DMS 273 treated with DMSO at 0.1 percent for 48 hours (cell line): ENCODE measurements around the gene PAPSS1.
"Not testable (repeated sequence)": the region's sequence is repeated elsewhere in the genome, so short reads cannot be mapped to it uniquely, and the experiment has no call there.

Source experiments
- DNase-seq: peaks from one replicate; lab custom pipeline; 2025; lab: John Stamatoyannopoulos, UW

The PAPSS1 gene

DNA sequence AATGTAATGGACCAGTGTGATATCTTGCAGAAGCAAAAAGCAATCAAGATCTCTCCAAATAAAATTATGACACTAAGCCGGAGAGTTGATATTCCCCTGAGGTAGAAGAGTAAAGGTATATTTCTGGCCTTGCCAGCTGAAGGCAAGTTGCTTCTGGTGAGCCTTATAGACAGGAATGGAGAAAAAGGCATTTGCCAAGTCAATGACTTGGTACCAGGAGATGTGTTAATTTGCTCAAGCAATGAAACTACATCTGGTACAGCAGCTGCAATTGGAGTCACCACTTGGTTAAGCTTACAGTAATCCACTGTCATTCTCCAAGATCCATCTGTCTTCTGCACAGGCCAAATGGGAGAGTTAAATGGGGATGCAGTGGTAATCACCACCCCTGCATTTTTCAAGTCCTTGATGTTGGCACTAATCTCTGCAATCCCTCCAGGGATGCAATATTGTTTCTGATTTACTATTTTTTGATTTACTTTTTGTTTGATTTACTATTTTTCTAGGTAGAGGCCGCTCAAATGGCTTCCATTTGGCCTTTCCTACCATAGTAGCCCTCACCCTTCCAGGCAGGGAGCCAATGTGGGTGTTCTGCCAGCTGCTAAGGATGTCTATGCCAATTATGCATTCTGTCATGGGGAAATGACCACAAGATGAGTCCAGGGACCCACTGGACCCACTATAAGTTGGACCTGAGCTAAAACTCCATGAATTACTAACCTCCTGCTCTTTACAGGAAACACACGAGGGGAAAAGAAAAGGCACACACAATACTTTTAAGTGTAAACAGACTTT is 6.3 kb upstream of the PAPSS1 start:
- peak; percentile 81 for DNase-seq

DNA sequence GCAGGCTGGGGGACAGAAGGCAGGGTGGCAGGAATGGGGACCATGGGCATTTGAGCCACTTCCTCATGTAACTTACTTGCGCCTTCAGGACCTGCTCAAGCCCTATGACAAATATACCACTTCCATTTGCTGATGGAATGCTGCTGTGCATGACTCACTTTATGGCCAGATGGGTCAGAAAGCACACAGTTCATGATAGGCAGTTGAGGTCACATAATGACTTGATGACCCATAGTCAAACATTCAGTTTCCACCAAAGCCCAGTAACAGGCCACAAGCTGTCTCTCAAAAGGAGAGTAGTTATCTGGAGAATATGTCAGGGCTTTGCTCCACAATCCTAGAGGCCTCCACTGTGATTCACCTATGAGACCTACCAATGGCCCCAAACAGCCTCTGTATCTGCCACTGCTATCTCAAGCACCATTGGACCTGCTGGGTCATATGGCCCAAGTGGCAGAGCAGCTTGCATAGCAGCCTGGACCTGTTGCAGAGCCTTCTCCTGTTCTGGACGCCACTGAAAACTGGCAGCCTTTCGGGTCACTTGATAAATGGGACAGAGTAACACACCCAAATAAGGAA is 5.3 kb upstream of the PAPSS1 start:
- DNase-seq: no peak

DNA sequence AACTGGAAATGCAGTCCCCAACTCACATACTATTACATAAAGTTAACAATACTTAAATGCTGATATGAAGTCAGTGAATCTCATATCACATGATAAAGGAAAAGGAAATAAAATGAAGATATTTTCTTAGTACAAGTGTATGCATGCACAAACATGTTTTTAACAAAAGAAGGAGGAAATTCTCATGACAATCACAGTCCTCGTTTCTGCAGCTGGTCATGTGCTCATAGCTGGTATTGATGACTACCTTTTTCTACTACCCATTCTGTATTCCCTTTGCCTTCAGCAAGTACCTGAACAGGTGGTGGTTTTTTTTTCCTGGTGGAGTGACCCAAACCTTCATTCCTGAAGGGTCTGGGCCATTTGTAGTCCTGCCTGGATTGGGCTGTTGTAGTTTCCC is 3.3 kb upstream of the PAPSS1 start:
- not testable (repeated sequence) for DNase-seq

DNA sequence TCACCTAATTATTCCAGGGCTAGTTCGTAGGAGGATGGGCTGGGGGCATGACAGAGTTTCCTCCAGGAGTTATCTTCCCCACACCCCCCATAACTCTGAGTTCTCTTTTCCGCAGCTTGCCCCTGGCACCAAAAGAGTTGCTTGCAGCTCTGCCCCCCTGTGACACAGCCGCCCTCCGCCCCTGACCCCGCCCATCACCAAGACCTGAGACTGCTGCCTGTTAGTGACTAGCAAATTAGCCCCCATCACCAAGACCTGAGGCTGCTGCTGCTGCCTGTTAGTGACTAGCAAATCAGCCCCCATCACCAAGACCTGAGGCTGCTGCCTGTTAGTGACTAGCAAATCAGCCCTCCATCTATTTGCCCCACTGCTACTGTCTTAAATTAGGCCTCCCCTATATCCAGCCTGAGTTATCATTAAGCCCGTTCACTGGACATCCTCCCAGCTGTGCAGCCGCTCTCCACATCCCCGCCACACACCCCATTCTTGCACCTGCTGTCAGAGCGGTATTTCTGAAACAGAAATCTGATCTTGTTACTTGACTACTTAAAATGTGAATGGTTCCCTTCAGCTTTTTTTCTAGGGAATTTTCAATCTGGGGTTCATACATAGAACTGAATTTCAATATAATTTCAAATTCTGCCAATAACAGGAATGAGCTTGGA is 1.5 kb upstream of the PAPSS1 start:
- no peak for DNase-seq

DNA sequence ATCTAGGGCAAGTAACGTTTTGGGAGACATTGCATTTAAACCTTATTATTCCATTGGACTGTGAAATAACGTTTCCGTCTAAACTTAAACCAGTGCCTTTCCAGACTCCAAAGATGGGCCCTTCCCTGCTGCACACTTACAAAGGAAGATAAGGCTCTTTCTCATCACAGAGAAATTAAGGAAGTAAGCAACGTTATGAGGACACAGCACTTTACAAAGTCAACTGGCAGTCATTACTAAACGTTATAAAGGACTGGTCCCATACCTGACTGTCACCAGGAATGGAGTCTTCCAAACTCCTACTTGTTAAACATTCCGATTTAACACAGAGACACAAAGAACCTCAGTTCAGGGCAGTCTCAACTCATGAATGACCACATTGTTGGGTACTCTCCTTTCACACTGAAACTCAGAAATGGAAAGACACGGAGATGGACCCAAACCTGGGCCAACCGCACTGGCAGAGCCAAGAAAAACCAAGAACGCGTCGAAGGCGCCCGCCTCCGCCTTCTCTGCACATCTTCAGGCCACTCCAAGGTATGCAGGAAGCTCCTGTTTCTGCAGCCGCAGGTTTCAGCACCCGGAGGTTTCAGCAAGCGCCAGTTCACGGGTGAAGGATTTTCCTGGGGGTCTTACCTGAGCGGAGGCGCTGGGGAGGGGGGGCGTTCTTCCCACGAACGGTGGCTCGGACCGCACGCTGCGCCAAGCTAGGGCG is 670 bp downstream of the PAPSS1 start:
- no peak for DNase-seq

DNA sequence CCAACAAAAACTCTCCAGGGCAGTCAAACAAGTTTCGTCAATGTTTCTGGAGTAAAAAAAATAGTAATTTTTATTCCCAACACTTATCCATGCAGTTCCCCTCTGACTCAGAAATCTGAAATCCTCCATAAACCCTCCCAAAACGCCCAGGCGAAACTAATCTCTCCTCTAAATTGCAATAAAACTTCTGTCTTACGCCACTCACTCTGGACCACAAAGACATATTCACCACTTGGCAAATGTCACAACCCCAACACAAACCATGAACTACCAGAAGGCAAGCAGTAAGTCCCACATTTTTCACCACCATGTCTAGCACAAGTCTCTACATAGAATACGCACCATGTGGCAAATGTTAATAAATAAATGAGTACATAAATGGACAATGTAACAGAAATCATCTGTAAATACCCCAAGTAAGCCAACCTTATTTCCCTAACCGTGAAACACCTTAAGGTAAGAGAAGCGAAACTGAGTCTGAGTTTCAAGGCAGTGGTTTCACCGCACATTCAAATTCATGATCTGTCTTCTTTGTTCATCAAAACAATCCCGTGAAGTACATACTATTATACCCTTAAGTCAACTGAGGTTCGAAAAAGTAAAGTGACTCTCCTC is 1.6 kb downstream of the PAPSS1 start:
- no peak for DNase-seq

DNA sequence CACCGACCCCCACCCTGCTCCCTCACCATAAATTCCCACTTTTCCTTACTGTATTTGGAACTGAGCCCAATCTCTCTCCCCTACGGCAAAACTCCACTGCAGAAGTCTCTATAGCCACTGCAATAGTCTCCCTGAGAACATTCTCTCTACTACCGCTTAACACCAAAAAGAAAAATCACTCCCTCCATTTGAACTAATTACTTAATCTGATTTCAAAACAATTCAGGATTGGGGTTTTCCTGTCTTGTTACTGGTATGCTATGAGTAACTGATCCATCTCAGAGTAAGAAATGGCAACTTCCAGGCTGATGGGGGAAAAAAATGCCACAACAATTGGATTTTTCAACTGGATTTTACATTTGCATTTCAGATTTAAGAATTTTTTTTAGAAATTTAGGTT is 5.8 kb downstream of the PAPSS1 start:
- no peak for DNase-seq

DNA sequence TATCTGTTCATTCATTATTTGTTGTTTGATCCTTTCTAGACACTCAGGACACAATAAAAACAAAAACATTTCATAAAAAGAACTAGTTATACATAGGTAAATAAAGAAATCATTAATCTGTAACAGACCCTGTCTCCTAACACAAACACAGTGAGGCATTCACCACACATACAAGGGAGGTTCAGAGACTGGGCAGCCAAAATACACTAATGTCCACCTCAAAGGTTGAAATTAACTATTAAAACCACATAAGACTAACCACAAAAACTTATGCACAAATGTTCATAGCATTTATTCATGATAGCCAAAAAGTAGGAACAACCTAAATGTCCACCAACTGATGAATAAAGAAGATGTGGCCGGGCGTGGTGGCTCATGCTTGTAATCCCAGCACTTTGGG is 7.8 kb downstream of the PAPSS1 start:
- no peak for DNase-seq

DNA sequence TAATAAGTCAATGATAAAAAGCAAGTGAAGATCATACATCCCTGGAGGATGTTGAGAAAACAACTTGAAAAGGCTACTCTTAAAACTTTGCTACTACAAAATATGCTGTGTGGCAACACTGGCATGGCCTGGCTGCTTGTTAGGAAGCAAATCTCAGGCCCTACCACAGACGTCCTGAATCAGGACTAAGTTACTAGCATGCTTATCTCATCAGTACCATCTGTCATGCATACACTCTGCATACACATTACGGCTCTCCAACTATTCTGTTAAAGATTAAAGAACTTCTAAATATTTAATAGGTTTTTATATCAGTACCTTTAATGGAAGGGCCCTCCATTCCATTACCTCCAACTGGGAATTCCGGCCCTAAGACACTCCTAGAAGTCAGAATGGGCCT is 8.2 kb downstream of the PAPSS1 start:
- peak; percentile 80 for DNase-seq

DNA sequence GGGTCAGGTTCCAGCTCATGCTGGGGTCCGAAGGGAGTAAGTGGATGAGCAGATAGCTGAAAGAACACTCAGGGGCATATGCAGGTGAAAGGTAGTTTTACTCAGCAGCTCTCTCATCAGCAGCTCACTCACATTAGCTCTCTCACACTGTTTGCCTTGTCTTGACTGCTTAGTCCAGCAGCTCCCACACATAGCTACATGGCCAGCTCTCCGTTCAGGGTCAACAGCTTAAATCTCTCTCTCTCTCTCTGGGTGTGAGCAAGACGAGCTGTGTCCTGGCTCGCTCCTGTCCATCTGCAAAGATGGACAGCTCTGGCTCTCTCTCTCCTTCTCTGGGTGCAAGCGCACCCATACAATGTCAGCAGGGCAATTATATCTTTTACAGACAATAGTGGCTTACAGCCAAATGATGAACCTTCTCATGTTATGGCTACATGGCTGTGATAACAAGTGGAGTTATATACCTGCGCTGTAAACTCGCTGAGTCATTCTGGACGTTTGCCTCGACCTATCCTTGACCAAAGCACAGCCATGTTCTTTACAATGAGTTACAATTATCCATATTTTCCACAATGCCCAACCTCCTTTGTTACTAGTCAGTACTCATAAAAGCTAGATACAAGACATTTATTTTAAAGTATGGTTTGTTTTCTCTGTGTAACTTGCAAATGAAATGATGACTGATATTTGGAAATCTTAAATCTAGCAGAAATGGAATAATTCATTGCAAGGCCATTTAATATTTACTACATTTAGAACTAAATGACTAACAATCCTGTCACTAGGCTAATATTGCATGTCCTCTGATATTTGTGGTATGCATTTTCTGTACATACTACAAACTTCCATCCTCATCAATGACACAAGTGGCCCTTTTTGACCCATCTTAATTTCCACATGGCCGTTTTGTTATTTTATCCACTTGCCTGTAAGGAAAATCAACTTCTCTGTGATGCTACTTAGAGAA is 9.3 kb downstream of the PAPSS1 start:
- DNase-seq: no peak

DNA sequence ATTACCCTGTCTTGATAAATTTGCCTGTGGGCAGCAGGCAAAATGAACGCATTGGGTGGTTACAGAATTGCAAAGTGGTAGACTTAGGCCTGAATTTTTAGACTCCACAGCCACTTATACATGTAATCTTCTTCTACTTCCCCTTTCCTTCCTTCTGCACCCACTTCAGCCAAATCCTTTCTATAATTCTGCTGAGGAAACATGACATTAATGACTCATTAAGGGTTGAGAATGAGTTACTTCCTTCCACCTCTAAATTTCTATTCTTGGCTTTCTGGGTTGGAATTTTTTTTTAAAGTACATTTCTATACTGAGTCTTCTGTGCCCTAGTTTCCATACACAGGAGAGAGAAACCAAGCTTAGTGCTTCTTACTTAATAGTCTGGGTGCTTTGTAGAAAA is 10.1 kb downstream of the PAPSS1 start:
- DNase-seq: no peak

DNA sequence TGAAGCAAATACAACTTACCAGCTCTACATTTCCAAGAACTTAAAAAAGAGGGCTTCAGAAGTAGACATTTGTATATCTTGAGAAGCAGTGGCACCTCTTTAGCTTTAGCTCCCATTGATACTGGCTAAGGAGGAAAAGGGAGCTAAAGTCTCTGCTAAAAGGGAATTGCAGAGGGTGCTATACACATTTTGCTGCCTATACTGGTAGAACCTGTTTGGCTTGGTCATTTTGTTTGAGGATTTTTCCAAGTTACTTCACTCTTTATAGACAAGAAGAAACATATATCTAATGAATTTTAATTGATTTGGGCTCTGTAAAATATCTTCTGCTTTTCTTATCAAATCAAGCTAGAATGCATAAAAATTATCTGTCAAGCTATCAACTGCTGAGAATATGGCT is 11.8 kb downstream of the PAPSS1 start:
- no peak for DNase-seq

DNA sequence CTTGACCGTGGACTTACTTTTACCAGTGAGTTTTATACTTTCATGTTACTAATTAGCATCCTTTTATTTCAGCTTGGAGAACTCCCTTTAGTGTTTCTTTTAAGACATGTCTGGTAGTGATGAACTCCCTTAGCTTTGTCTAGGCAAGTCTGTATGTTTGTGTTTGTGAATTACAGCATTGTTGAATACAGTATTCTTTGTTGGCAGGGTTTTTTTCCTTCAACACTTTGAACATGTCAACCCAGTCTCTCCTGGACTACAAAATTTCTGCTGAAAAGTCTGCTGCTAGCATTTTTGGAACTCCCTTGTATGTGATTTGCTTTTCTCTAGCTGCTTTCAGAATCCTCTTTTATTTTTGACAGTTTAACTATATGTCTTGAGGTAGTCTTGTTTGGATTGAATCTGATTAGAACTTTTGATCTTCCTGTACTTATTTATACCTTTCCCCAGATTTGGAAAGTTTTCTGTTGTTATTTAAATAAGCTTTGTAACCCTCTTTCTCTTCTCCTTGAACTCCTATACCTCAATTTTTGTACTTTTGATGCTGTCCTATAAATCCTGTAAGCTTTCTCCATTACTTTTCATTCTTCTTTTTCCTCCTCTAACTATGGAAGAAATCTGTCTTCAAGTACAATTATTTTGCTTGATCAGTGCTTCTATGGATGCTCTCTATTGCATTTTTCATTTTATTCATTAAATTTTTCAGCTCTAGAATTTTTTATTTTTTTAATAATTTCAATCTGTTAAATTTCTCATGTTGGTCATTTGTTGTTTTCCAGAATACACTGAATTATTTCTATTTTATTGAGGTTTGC is 14.1 kb downstream of the PAPSS1 start:
- DNase-seq: no peak

DNA sequence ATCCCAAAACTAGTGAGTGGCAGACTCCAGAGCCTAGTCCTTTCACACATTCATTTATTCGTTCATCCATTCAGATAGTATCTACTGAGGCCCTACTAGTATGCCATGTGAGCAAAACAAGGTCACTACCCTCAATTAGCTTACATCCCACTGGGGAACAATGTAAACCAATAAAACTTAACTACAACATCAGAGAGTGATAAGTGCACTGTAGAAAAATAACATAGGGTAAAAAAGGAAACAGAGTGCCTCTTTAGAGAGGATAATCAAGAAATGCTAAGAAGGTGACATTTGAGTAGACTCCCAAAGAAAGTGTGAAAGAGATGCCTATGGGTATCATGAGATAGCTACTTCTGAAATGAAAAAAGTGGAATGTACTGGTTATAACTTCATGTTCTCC is 18.5 kb downstream of the PAPSS1 start:
- no peak for DNase-seq

DNA sequence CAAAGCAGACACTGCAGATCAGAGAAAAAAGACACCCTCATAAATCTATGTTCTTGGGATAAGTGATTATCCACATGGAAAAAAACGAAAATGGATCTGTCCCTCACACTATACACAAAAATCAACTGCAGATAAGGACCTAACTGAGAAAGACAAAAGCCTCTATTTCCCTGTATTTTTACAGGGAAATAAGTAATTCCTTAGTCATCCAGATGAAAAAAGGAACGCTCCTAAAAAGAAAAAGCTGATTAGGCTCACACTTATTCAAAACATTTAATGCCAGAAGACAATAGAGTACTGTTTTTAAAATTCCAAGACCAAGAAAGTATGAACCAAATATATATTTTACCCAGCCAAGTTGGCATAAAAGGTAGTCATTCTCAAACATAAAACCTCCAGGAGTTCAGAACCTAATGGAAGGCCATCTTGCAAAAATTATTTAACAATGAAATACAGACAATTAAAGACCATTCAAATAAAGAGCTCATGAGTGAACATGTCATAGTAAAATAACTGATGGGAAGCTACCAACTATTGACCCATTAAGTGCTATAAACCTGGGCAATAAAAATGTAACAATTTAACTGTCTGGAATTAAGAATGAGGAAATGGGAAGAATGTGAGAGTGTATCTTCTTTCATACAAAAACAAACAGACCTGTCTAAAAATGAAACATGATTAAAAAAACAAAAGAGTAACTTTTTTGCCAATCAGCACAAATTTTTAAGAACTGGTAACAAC is 20.4 kb downstream of the PAPSS1 start:
- no peak for DNase-seq

DNA sequence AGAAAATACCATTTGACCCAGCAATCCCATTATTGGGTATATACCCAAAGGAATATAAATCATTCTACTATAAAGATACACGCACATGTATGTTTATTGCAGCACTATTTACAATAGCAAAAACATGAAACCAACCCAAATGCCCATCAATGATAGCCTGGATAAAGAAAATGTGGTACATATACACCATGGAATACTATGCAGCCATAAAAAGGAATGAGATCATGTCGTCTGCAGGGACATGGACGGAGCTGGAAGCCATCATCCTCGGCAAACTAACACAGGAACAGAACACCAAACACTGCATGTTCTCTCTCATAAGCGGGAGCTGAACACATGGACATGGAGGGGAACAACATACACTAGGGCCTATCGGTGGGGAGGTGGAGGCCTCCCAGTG is 23.8 kb downstream of the PAPSS1 start:
- DNase-seq: not testable (repeated sequence)

DNA sequence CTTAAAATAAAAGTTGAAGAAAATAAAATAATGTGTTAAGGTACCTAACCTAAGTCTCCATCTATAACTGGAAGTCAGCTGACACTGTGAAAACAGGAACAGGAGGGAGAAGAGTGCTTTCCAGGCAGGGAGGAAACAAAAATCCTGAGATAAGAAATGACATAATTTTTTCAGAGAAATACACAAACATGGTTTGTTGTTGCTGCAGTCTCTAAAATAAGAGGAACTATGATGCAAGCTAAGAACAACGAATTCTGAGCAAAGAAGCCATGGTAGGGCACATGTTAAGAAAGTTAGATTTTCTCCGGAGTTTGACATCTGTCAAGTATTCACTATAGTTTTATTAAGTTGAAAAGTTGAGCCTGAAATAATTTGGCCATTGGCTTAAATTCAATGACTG is 26.9 kb downstream of the PAPSS1 start:
- no peak for DNase-seq

DNA sequence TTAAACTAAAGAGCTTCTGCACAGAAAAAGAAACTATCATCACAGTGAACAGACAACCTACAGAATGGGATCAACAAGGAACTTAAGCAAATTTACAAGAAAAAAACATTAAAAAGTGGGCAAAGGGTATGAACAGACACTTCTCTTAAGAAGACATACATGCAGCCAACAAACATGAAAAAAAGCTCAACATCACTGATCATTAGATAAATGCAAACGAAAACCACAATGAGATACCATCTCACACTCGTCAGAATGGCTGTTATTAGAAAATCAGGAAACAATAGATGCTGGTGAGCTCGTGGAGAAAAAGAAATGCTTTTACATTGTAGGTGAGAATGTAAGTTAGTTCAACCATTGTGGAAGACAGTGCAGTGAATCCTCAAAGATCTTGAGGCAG is 27.8 kb downstream of the PAPSS1 start:
- DNase-seq: no peak

DNA sequence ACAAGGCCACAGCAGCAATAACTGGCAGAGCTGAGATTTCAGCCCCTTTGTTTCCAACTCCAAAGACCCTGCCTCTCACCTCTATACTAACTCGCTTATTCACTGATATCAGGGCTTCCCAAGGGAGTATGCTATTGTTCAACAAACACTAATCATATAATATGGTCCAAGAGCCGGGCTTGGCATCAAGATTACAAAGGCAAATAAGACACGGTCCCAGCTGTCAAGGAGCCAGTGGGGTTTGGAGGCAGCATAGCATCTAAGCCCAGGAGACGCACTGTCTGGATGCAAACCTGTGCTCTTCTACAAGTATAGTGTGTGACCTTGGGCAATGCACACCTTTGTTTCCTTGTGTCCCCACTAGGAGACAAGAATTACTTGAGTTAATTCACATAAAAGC is 28.7 kb downstream of the PAPSS1 start:
- DNase-seq: no peak
